ENCODE data around the gene LAMB4. TPM values are rescaled to one million over a fixed set of nuclear protein-coding genes. Genes with fewer than 3 reads are reported as not detected.

LAMB4 gene, protein sequence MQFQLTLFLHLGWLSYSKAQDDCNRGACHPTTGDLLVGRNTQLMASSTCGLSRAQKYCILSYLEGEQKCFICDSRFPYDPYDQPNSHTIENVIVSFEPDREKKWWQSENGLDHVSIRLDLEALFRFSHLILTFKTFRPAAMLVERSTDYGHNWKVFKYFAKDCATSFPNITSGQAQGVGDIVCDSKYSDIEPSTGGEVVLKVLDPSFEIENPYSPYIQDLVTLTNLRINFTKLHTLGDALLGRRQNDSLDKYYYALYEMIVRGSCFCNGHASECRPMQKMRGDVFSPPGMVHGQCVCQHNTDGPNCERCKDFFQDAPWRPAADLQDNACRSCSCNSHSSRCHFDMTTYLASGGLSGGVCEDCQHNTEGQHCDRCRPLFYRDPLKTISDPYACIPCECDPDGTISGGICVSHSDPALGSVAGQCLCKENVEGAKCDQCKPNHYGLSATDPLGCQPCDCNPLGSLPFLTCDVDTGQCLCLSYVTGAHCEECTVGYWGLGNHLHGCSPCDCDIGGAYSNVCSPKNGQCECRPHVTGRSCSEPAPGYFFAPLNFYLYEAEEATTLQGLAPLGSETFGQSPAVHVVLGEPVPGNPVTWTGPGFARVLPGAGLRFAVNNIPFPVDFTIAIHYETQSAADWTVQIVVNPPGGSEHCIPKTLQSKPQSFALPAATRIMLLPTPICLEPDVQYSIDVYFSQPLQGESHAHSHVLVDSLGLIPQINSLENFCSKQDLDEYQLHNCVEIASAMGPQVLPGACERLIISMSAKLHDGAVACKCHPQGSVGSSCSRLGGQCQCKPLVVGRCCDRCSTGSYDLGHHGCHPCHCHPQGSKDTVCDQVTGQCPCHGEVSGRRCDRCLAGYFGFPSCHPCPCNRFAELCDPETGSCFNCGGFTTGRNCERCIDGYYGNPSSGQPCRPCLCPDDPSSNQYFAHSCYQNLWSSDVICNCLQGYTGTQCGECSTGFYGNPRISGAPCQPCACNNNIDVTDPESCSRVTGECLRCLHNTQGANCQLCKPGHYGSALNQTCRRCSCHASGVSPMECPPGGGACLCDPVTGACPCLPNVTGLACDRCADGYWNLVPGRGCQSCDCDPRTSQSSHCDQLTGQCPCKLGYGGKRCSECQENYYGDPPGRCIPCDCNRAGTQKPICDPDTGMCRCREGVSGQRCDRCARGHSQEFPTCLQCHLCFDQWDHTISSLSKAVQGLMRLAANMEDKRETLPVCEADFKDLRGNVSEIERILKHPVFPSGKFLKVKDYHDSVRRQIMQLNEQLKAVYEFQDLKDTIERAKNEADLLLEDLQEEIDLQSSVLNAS (N-terminal part only)
- polyA plus RNA-seq (2011; rRNA removed) (0.30 and 0.33 TPM in 2 replicates), polyA minus RNA-seq (2011; rRNA and poly(A)+ RNA removed) (0.04 and 0.18 TPM in 2 replicates)

DNA sequence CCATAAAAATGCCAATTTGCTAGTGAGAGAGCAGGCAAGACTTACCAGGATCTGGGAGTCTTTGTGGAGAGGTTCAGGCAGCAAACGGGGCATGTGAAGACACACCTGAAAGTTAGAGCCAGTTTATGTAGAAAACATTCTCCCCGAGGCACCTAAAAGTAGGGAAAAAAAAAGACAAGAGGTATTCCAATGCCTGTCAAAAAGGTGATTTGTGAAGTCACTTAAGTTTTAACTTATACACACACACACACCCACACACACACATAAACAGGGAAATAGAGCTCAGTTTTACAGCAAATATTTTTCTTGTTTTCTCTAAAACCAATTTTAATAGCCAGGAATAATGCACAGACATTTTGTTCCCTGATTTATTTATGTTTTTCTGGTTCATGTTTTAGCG lies at the start of gene LAMB4:
Gene LAMB4, minus strand, starts transcription at position 101 of the 400 bp plus-strand sequence. CDS start 7,197 bp downstream, outside the sequence.
- H3K27me3 ChIP-seq (ENCODE audit: control insufficient read depth, insufficient read depth, low read length), result no peaks in the 10 kb centered on the region
- ChIA-PET CTCF (interaction anchor here (1.1 to 2.1 kb wide), 2 partner anchors 16 to 114 kb away, joined by 3 to 7 read pairs; no protein-coding TSS in a partner anchor), POLR2A (interaction anchor here (0.6 kb wide), 1 partner anchor 11 kb away, joined by 3 read pairs; no protein-coding TSS in a partner anchor)
- no peak within 1 kb of the TSS for H3K27ac ChIP-seq (ENCODE audit: low read depth, low read length)
- no peak for DNase-seq (ENCODE audit: low read depth, low spot score)
- no peak within 1 kb of the TSS for H3K4me3 ChIP-seq (ENCODE audit: low read depth, low read length)
- H3K9me3 ChIP-seq (ENCODE audit: control insufficient read depth, insufficient read depth, low read length), result no peaks in the 10 kb centered on the region
- TF ChIP-seq, protein P1, sequence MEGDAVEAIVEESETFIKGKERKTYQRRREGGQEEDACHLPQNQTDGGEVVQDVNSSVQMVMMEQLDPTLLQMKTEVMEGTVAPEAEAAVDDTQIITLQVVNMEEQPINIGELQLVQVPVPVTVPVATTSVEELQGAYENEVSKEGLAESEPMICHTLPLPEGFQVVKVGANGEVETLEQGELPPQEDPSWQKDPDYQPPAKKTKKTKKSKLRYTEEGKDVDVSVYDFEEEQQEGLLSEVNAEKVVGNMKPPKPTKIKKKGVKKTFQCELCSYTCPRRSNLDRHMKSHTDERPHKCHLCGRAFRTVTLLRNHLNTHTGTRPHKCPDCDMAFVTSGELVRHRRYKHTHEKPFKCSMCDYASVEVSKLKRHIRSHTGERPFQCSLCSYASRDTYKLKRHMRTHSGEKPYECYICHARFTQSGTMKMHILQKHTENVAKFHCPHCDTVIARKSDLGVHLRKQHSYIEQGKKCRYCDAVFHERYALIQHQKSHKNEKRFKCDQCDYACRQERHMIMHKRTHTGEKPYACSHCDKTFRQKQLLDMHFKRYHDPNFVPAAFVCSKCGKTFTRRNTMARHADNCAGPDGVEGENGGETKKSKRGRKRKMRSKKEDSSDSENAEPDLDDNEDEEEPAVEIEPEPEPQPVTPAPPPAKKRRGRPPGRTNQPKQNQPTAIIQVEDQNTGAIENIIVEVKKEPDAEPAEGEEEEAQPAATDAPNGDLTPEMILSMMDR (IDR thresholded peaks at IDR 0.05; ENCODE audit: low read depth, low read length), result no peak

DNA sequence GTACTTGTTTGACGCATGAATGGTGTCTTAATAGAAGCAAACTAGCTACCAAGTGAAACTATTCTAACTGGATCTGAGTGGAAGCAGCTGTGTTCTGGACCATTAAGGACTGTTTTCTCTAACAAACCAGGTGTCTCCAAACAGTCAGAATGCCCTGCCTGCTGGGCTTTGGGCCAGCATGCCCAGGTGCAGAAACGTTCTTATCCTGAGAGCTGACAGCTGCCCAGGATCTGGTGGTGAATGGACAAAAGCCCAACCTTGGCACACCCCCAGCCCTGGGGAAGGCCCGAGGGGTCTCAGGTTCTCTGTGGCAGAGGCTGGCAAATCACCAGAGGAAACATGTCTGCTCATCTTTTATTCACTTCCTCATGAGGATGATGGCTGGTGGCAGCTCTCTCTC lies 48.2 kb upstream of the LAMB4 start:
- no peaks in the 10 kb centered on the region for H3K9me3 ChIP-seq (ENCODE audit: control insufficient read depth, insufficient read depth, low read length)
- no peak for DNase-seq (ENCODE audit: low read depth, low spot score)
- TF ChIP-seq, protein P1 (IDR thresholded peaks at IDR 0.05; ENCODE audit: low read depth, low read length), result no peak
- POLR2A ChIA-PET, result no interaction called here
- no peak overlapping the region for H3K4me3 ChIP-seq (ENCODE audit: low read depth, low read length)
- H3K27me3 ChIP-seq (ENCODE audit: control insufficient read depth, insufficient read depth, low read length), result peaks cover 7% of the 10 kb centered on the region
- CTCF ChIA-PET, result interaction anchor here (0.6 to 6.2 kb wide), 4 partner anchors 8 to 349 kb away, joined by 3 to 72 read pairs (median 3); no protein-coding TSS in a partner anchor
- no peak overlapping the region for H3K27ac ChIP-seq (ENCODE audit: low read depth, low read length)

DNA sequence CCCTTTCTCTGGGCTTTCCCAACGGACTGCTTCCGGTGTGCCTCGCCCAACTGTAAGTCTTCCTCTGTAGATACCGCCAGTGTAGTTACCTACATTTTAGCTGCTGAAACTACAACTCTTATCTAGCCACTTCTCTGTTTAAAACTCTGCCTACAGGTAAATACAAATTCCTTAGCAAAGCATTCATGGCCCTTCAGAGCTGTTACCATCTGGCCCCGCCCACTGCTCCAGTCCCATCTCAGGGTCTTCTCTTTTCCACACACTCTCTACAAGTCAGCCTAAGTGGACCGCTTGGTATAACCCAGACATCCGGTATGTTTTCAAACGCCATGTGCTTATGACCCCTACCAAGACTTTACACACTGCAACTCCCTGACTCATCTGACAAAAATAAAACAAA lies 41.0 kb upstream of the LAMB4 start:
- Histone ChIP-seq H3K27me3 (ENCODE audit: control insufficient read depth, insufficient read depth, low read length) (no peaks in the 10 kb centered on the region), H3K4me3 (ENCODE audit: low read depth, low read length) (no peak overlapping the region), H3K27ac (ENCODE audit: low read depth, low read length) (no peak overlapping the region), H3K9me3 (ENCODE audit: control insufficient read depth, insufficient read depth, low read length) (no peaks in the 10 kb centered on the region)
- TF ChIP-seq, protein P1 (IDR thresholded peaks at IDR 0.05; ENCODE audit: low read depth, low read length), result no peak
- DNase-seq (ENCODE audit: low read depth, low spot score), result no peak
- CTCF ChIA-PET, result interaction anchor here (1.2 to 1.5 kb wide), 2 partner anchors 10 to 326 kb away, joined by 4 to 7 read pairs; no protein-coding TSS in a partner anchor
- POLR2A ChIA-PET, result no interaction called here

DNA sequence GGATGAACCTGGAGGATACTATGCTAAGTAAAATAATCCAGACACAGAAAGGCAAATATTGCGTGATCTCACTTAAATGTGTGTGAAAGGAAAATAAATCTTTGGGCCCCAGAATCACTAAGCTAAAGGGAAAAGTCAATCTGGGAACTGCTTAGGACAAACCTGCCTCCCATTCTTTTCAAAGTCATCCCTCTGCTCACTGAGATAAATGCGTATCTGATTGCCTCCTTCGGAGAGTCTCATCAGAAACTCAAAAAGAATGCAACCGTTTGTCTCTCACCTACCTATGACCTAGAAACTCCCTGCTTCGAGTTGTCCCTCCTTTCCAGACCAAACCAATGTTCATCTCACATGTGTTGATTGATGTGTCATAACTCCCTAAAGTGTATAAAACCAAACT lies 40.1 kb upstream of the LAMB4 start:
- TF ChIP-seq, protein P1 (IDR thresholded peaks at IDR 0.05; ENCODE audit: low read depth, low read length), result no peak
- Histone ChIP-seq H3K27ac (ENCODE audit: low read depth, low read length) (no peak overlapping the region), H3K4me3 (ENCODE audit: low read depth, low read length) (no peak overlapping the region), H3K27me3 (ENCODE audit: control insufficient read depth, insufficient read depth, low read length) (no peaks in the 10 kb centered on the region), H3K9me3 (ENCODE audit: control insufficient read depth, insufficient read depth, low read length) (no peaks in the 10 kb centered on the region)
- ChIA-PET POLR2A (no interaction called here), CTCF (no interaction called here)
- DNase-seq (ENCODE audit: low read depth, low spot score), result no peak
